ENCODE data around the gene GPR21. TPM values are rescaled to one million over a fixed set of nuclear protein-coding genes. Genes with fewer than 3 reads are reported as not detected.

The GPR21 gene
- total and polyA plus RNA-seq, 2 donors (not counting 3 experiments of a cell fraction or from before 2014, with no cell fraction given), result 0.36 to 2.7 TPM

DNA sequence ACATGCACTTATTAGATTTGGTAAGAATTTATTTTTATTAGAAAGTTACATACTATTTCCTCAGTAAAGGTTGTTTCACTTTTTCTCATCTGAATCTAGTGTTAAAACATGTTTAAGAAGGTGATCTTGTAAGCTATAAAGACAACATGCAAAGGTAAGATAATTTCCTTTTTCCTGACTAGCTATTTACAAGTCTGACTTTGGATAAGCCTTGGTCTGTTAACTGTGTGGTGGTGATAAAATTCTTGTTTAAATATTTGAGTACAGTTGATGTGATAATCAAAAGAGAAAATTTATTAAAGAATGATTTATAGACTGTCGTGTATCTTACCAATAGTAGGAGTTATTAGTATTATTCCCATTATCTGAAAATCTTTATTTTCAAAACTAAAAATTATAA, 36.9 kb upstream of the GPR21 start:
- Histone ChIP-seq H3K36me3 (ENCODE audit: control insufficient read depth in 2 of 2, extremely low read depth in 1 of 2, insufficient read depth in 2 of 2, low read length in 2 of 2) (peaks cover 0 to 2% of the 10 kb centered on the region in 2 experiments), H2AFZ (ENCODE audit: low read depth, low read length) (no peak overlapping the region), H3K27me3 (ENCODE audit: control insufficient read depth in 2 of 2, insufficient read depth in 2 of 2, low read length in 2 of 2) (no peaks in the 10 kb centered on the region), H3K4me2 (ENCODE audit: insufficient read depth, low read length) (no peak overlapping the region), H3K4me3 (replicated peaks in 1 of 3; ENCODE audit: insufficient read depth in 1 of 3, low read depth in 1 of 3, low read length in 3 of 3) (no peak overlapping the region), H3K9me1 (replicated peaks; ENCODE audit: control insufficient read depth, extremely low read depth, insufficient read depth, low read length) (no peaks in the 10 kb centered on the region), H3K4me1 (ENCODE audit: control insufficient read depth, extremely low read depth, insufficient read depth, low read length) (peaks cover 14% of the 10 kb centered on the region), H3K27ac (ENCODE audit: insufficient read depth, low read depth, low read length) (no peak overlapping the region), H3K9me3 (replicated peaks; ENCODE audit: control insufficient read depth, insufficient read depth, low read length) (no peaks in the 10 kb centered on the region), H3K79me2 (ENCODE audit: control insufficient read depth, insufficient read depth, low read length) (no peaks in the 10 kb centered on the region), H3K9ac (replicated peaks; ENCODE audit: extremely low read depth, insufficient read depth, low read length) (no peak overlapping the region), H4K20me1 (replicated peaks; ENCODE audit: control insufficient read depth, extremely low read depth, insufficient read depth, low read length) (no peaks in the 10 kb centered on the region)
- CTCF ChIA-PET, result interaction anchor here (1.1 kb wide), 1 partner anchor 42 kb away, joined by 3 read pairs; no protein-coding TSS in a partner anchor
- FAIRE-seq (no peak), DNase-seq (ENCODE audit: low read depth, low spot score) (no peak)
- TF ChIP-seq MYC (IDR thresholded peaks at IDR 0.05; ENCODE audit: low read depth, low read length), result no peak
- TF ChIP-seq POLR2A (IDR thresholded peaks at IDR 0.05; ENCODE audit: low read depth, low read length), result no peak
- TF ChIP-seq POLR2AphosphoS5 (IDR thresholded peaks at IDR 0.05; ENCODE audit: insufficient read depth, low read depth, low read length), result no peak
- TF ChIP-seq, protein P1, sequence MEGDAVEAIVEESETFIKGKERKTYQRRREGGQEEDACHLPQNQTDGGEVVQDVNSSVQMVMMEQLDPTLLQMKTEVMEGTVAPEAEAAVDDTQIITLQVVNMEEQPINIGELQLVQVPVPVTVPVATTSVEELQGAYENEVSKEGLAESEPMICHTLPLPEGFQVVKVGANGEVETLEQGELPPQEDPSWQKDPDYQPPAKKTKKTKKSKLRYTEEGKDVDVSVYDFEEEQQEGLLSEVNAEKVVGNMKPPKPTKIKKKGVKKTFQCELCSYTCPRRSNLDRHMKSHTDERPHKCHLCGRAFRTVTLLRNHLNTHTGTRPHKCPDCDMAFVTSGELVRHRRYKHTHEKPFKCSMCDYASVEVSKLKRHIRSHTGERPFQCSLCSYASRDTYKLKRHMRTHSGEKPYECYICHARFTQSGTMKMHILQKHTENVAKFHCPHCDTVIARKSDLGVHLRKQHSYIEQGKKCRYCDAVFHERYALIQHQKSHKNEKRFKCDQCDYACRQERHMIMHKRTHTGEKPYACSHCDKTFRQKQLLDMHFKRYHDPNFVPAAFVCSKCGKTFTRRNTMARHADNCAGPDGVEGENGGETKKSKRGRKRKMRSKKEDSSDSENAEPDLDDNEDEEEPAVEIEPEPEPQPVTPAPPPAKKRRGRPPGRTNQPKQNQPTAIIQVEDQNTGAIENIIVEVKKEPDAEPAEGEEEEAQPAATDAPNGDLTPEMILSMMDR (IDR thresholded peaks at IDR 0.05; ENCODE audit: extremely low read depth in 1 of 2, insufficient read depth in 1 of 2, low read depth in 1 of 2, low read length in 2 of 2), result no peak
- TF ChIP-seq JUN (IDR thresholded peaks at IDR 0.05; ENCODE audit: borderline replicate concordance, insufficient read depth, insufficient read length, low read depth), result no peak
- no peak for TF ChIP-seq EZH2 (IDR thresholded peaks at IDR 0.05; ENCODE audit: borderline replicate concordance, low read depth, low read length, severe bottlenecking)
- no peak for TF ChIP-seq GATA2 (IDR thresholded peaks at IDR 0.05; ENCODE audit: insufficient read depth, insufficient read length, low read depth, low read length)
- TF ChIP-seq, protein P2, sequence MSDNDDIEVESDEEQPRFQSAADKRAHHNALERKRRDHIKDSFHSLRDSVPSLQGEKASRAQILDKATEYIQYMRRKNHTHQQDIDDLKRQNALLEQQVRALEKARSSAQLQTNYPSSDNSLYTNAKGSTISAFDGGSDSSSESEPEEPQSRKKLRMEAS (IDR thresholded peaks at IDR 0.05; ENCODE audit: insufficient read depth, insufficient read length), result no peak
- TF ChIP-seq FOS (IDR thresholded peaks at IDR 0.05; ENCODE audit: borderline replicate concordance, insufficient read depth, low read length), result no peak
- BruUV-seq (replicated peaks), result no TSS peak
- dilution Hi-C loops (cut with MboI; ENCODE audit: extremely low pct_ligation_motif_present, low sequenced_read_pairs) (no loop called here), intact Hi-C loops (cut with micrococcal nuclease) (no loop called here)
- POLR2A ChIA-PET, result no interaction called here

All from endothelial cell of umbilical vein (primary cell).